ENCODE measurements around the gene PINK1. TPM values are rescaled to one million over a fixed set of nuclear protein-coding genes. Genes with fewer than 3 reads are reported as not detected.
A peak's percentile ranks its signal among the peaks of the same experiment; 100 is the strongest.

Gene PINK1
- total and polyA plus RNA-seq, 2 donors (not counting 1 experiment from before 2014, with no cell fraction given): 51.9 to 106 TPM

DNA sequence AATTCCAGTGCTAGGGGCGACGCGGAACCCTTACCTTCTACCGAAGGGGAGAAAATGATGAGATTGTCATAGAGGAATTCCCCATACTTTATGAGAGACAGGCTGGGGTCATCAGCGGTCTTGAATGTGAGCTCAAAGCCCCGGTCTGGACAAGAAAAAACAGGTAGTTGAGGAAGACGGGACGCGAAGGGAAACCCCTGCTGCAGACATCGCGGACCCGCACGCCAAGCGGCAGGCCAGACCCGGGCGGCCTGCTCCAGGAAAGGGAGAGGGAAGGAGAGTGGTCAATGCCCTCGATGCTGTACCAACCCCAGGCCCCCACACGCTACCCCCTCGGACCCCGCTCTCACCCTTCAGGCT, 27.6 kb downstream of the PINK1 start:
- no peaks in the 10 kb centered on the region for H4K20me1 ChIP-seq (ENCODE audit: control insufficient read depth, extremely low read depth, insufficient read depth, low read length)
- H3K4me1 ChIP-seq (ENCODE audit: control insufficient read depth, extremely low read depth, insufficient read depth, low read length): no peaks in the 10 kb centered on the region
- TF ChIP-seq CTCF (conservative IDR thresholded peaks at IDR 0.05 in 1 of 2, IDR thresholded peaks at IDR 0.05 in 1 of 2; ENCODE audit: low read depth in 1 of 2, low read length in 2 of 2): no peak
- peak in 1 of 2 donors; percentile 1 for DNase-seq (ENCODE audit: low read depth in 2 of 2)
- peaks cover 15% of the 10 kb centered on the region for H3K36me3 ChIP-seq (ENCODE audit: control insufficient read depth, insufficient read depth, low read length)
- peak overlapping the region; percentile 57 for H3K27ac ChIP-seq (ENCODE audit: insufficient read depth, low read length)
- peak overlapping the region; percentile 75 for H3K9ac ChIP-seq (ENCODE audit: insufficient read depth, low read length)
- H3K27me3 ChIP-seq (ENCODE audit: control insufficient read depth, insufficient read depth, low read length): no peaks in the 10 kb centered on the region
- no peaks in the 10 kb centered on the region for H3K9me3 ChIP-seq (ENCODE audit: control insufficient read depth, insufficient read depth, low read depth, low read length)
- H2AFZ ChIP-seq (ENCODE audit: low read length): peak overlapping the region; percentile 64
- peak overlapping the region; percentile 90 for H3K4me2 ChIP-seq (ENCODE audit: extremely low read depth, insufficient read depth, low read length)
- peak overlapping the region; percentile 48 to 92 (median 77) for H3K4me3 ChIP-seq (replicated peaks in 1 of 4; ENCODE audit: control extremely low read depth in 1 of 4, insufficient read depth in 1 of 4, low read depth in 3 of 4, low read length in 4 of 4)
- H3K79me2 ChIP-seq (ENCODE audit: control insufficient read depth, insufficient read depth, low read length): peaks cover 31% of the 10 kb centered on the region

GRCh38 chr1:20661207-20662109, 28.2 kb downstream of the PINK1 start, which contains the start of gene DDOST:
TSS of gene DDOST (minus strand) at chr1:20661369. CDS start at chr1:20661350, 19 bp downstream.
- Histone ChIP-seq H3K36me3 (ENCODE audit: control insufficient read depth, insufficient read depth, low read length) (peaks cover 15% of the 10 kb centered on the region), H3K27ac (ENCODE audit: insufficient read depth, low read length) (peak within 1 kb of the TSS; percentile 77), H3K4me1 (ENCODE audit: control insufficient read depth, extremely low read depth, insufficient read depth, low read length) (no peaks in the 10 kb centered on the region), H3K4me3 (replicated peaks in 1 of 4; ENCODE audit: control extremely low read depth in 1 of 4, insufficient read depth in 1 of 4, low read depth in 3 of 4, low read length in 4 of 4) (peak within 1 kb of the TSS; percentile 48 to 92 (median 77)), H3K79me2 (ENCODE audit: control insufficient read depth, insufficient read depth, low read length) (peaks cover 31% of the 10 kb centered on the region), H3K4me2 (ENCODE audit: extremely low read depth, insufficient read depth, low read length) (peak within 1 kb of the TSS; percentile 95), H2AFZ (ENCODE audit: low read length) (peak within 1 kb of the TSS; percentile 78), H3K9ac (ENCODE audit: insufficient read depth, low read length) (peak within 1 kb of the TSS; percentile 80), H3K9me3 (ENCODE audit: control insufficient read depth, insufficient read depth, low read depth, low read length) (no peaks in the 10 kb centered on the region), H4K20me1 (ENCODE audit: control insufficient read depth, extremely low read depth, insufficient read depth, low read length) (no peaks in the 10 kb centered on the region), H3K27me3 (ENCODE audit: control insufficient read depth, insufficient read depth, low read length) (no peaks in the 10 kb centered on the region)
- peak; percentile 97 to 98 for DNase-seq (ENCODE audit: low read depth in 2 of 2)
- TF ChIP-seq CTCF (conservative IDR thresholded peaks at IDR 0.05 in 1 of 2, IDR thresholded peaks at IDR 0.05 in 1 of 2; ENCODE audit: low read depth in 1 of 2, low read length in 2 of 2) (peak; percentile 28 to 58), EZH2 (IDR thresholded peaks at IDR 0.05; ENCODE audit: low read length, missing control alignments) (no peak)

DNA sequence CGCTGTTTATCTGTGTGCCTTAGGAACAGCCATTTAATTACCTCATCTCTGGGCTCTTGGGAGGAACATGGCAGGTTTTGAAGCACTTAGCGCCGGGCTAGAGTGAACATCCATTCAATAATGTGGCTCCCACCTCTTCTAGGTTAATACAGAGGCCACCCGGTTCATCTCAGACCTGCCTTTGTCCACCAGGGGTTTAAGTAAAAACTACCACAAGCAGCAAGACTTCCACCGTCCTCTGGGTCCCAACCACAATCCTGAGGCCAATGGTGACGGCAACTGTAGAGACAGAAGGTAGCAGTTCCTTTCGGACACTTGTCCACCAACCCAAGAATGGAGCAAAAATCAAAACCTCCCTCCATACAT, 28.8 kb downstream of the PINK1 start:
- DNase-seq (ENCODE audit: low read depth in 2 of 2): no peak
- Histone ChIP-seq H3K4me2 (ENCODE audit: extremely low read depth, insufficient read depth, low read length) (peak overlapping the region; percentile 95), H3K79me2 (ENCODE audit: control insufficient read depth, insufficient read depth, low read length) (peaks cover 29% of the 10 kb centered on the region), H3K9ac (ENCODE audit: insufficient read depth, low read length) (peak overlapping the region; percentile 80), H3K4me1 (ENCODE audit: control insufficient read depth, extremely low read depth, insufficient read depth, low read length) (no peaks in the 10 kb centered on the region), H3K27ac (ENCODE audit: insufficient read depth, low read length) (peak overlapping the region; percentile 77), H3K4me3 (replicated peaks in 1 of 4; ENCODE audit: control extremely low read depth in 1 of 4, insufficient read depth in 1 of 4, low read depth in 3 of 4, low read length in 4 of 4) (peak overlapping the region; percentile 48 to 92 (median 77)), H4K20me1 (ENCODE audit: control insufficient read depth, extremely low read depth, insufficient read depth, low read length) (no peaks in the 10 kb centered on the region), H2AFZ (ENCODE audit: low read length) (peak overlapping the region; percentile 78), H3K27me3 (ENCODE audit: control insufficient read depth, insufficient read depth, low read length) (no peaks in the 10 kb centered on the region), H3K9me3 (ENCODE audit: control insufficient read depth, insufficient read depth, low read depth, low read length) (no peaks in the 10 kb centered on the region), H3K36me3 (ENCODE audit: control insufficient read depth, insufficient read depth, low read length) (peaks cover 13% of the 10 kb centered on the region)
- TF ChIP-seq EZH2 (IDR thresholded peaks at IDR 0.05; ENCODE audit: low read length, missing control alignments) (no peak), CTCF (conservative IDR thresholded peaks at IDR 0.05 in 1 of 2, IDR thresholded peaks at IDR 0.05 in 1 of 2; ENCODE audit: low read depth in 1 of 2, low read length in 2 of 2) (no peak)
